Gastrocnemius medialis (tissue), 4 donors: ENCODE data around the gene TLE2. TPM values are rescaled to one million over a fixed set of nuclear protein-coding genes. Genes with fewer than 3 reads are reported as not detected.

ENCODE experiments used
- ATAC-seq, 2 donors: fragments of 150-250 bp; one replicate each; pipeline ENCODE4 v1.9.1; 2016
- DNase-seq, 2 donors: peaks; one replicate each; pipeline ENCODE4 v3.0.0-alpha.2; 2019
- H3K27ac ChIP-seq, 4 donors: fragments of 200-600 bp; sonication (generic); 1 replicate in 1 of 4; 2 replicates in 3 of 4; pipeline ENCODE4 v1.5.1; 2016 to 2018; ENCODE audit warnings: mild to moderate bottlenecking in 2 of 4, moderate library complexity in 1 of 4
- H3K27me3 ChIP-seq, 3 donors: fragments of 200-600 bp; sonication (generic) in 2 of 3; 1 replicate in 1 of 3; 2 replicates in 2 of 3; pipeline versions ENCODE4 v1.5.1 to v1.6.0; 2016 to 2019; ENCODE audit warnings: mild to moderate bottlenecking in 1 of 3, moderate library complexity in 1 of 3
- H3K36me3 ChIP-seq, 2 donors: fragments of 200-600 bp; sonication (generic) in 1 of 2; one replicate each; pipeline ENCODE4 v1.5.1; 2017 to 2018
- H3K4me1 ChIP-seq, 2 donors: fragments of 200-600 bp; sonication (generic) in 1 of 2; one replicate each; pipeline ENCODE4 v1.5.1; 2016 to 2017; ENCODE audit warnings: mild to moderate bottlenecking in 2 of 2
- H3K4me3 ChIP-seq, 4 donors: fragments of 200-600 bp; sonication (generic) in 3 of 4; 1 replicate in 1 of 4; 2 replicates in 3 of 4; pipeline ENCODE4 v1.5.1; 2016 to 2019; ENCODE audit warnings: mild to moderate bottlenecking in 2 of 4
- H3K9me3 ChIP-seq, 3 donors: fragments of 200-600 bp; sonication (generic) in 2 of 3; 1 replicate in 1 of 3; 2 replicates in 2 of 3; pipeline ENCODE4 v1.5.1; 2016 to 2019
- POLR2A ChIP-seq, 2 donors: fragments of 450-650 bp; IDR thresholded peaks; one replicate each; pipeline ENCODE4 v1.6.1; 2017; ENCODE audit warnings: antibody characterized with exemption in 2 of 2, mild to moderate bottlenecking in 2 of 2, moderate library complexity in 2 of 2
- in situ Hi-C, 4 donors: fragments of 200-750 bp; cut with MboI; loops; one replicate each; pipeline versions ENCODE4 v1.15.0 to v1.8.0; 2017; ENCODE audit warnings: low sequenced_read_pairs in 4 of 4
- intact Hi-C: fragments of 100-400 bp; cut with DNase I; formaldehyde crosslinking; loops from one replicate; pipeline ENCODE4 v1.15.1; 2023; ENCODE audit warnings: low total_unique reads
- total RNA-seq, 4 donors: library from RNA; depleted of rRNA; stranded (reverse); fragments of >200 nt; gene quantifications; one replicate each; pipeline versions ENCODE4 v1.1.0 to v1.2.3, GENCODE V29; 2016
- TF ChIP-seq, protein P1 (sequence below), 5 experiments: fragments of 450-650 bp in 3 of 5; fragments of 200-600 bp in 2 of 5; sonication (generic) in 2 of 5; IDR thresholded peaks in 4 of 5; conservative IDR thresholded peaks in 1 of 5; 1 replicate in 4 of 5; 2 replicates in 1 of 5; pipeline ENCODE4 v1.5.1; 2016 to 2019; ENCODE audit warnings: antibody characterized with exemption in 5 of 5, mild to moderate bottlenecking in 3 of 5, moderate library complexity in 3 of 5

TLE2 gene
- total RNA-seq = 10 to 100 TPM; 26.1 to 48.5 (median 45.2) TPM

GRCh38 chr19:3029065-3029923 is at the start of gene TLE2:
Gene TLE2, minus strand, starts transcription at chr19:3029280. Its CDS starts 376 bp downstream, at chr19:3028904.
- Histone ChIP-seq H3K9me3 (no peaks in the 10 kb centered on the region), H3K36me3 (no peaks in the 10 kb centered on the region), H3K4me3 (peak within 1 kb of the TSS; percentile 67 to 79 (median 69)), H3K4me1 (peaks cover 0 to 10% of the 10 kb centered on the region in 2 donors), H3K27ac (peak within 1 kb of the TSS; percentile 59 to 73 (median 66)), H3K27me3 (no peaks in the 10 kb centered on the region)
- intact Hi-C loops (loop anchor here (5.0 kb wide), 1 partner anchor 78 kb away; no protein-coding TSS in a partner anchor), in situ Hi-C loops (no loop called here)
- TF ChIP-seq POLR2A (IDR thresholded peaks at IDR 0.05) = no peak
- TF ChIP-seq, protein P1, sequence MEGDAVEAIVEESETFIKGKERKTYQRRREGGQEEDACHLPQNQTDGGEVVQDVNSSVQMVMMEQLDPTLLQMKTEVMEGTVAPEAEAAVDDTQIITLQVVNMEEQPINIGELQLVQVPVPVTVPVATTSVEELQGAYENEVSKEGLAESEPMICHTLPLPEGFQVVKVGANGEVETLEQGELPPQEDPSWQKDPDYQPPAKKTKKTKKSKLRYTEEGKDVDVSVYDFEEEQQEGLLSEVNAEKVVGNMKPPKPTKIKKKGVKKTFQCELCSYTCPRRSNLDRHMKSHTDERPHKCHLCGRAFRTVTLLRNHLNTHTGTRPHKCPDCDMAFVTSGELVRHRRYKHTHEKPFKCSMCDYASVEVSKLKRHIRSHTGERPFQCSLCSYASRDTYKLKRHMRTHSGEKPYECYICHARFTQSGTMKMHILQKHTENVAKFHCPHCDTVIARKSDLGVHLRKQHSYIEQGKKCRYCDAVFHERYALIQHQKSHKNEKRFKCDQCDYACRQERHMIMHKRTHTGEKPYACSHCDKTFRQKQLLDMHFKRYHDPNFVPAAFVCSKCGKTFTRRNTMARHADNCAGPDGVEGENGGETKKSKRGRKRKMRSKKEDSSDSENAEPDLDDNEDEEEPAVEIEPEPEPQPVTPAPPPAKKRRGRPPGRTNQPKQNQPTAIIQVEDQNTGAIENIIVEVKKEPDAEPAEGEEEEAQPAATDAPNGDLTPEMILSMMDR (IDR thresholded peaks at IDR 0.05 in 4 of 5, conservative IDR thresholded peaks at IDR 0.05 in 1 of 5) = no peak
- ATAC-seq (peak; percentile 52 to 73), DNase-seq (no peak)

- in situ Hi-C loops = loop anchor here in 1 of 4 donors (25.0 kb wide), 1 partner anchor 114 kb away; no protein-coding TSS in a partner anchor
- peaks cover 9 to 11% of the 10 kb centered on the region in 2 donors for H3K4me1 ChIP-seq
- DNase-seq (no peak), ATAC-seq (peak; percentile 55 to 61)
- no peaks in the 10 kb centered on the region for H3K9me3 ChIP-seq
- no peaks in the 10 kb centered on the region for H3K36me3 ChIP-seq
- TF ChIP-seq POLR2A (IDR thresholded peaks at IDR 0.05) = no peak
- TF ChIP-seq, protein P1 (IDR thresholded peaks at IDR 0.05 in 4 of 5, conservative IDR thresholded peaks at IDR 0.05 in 1 of 5) = peak; percentile 76 to 98 (median 96)
- no peaks in the 10 kb centered on the region for H3K27me3 ChIP-seq
- intact Hi-C loops = loop anchor here (2.0 to 5.0 kb wide), 2 partner anchors 29 to 51 kb away; no protein-coding TSS in a partner anchor
- peak overlapping the region in 3 of 4 donors; percentile 3 to 70 (median 69) for H3K27ac ChIP-seq
- peak overlapping the region in 2 of 4 donors; percentile 13 to 26 for H3K4me3 ChIP-seq
Measured at GRCh38 chr19:3075605-3076431, 46.7 kb upstream of the TLE2 start.

DNA sequence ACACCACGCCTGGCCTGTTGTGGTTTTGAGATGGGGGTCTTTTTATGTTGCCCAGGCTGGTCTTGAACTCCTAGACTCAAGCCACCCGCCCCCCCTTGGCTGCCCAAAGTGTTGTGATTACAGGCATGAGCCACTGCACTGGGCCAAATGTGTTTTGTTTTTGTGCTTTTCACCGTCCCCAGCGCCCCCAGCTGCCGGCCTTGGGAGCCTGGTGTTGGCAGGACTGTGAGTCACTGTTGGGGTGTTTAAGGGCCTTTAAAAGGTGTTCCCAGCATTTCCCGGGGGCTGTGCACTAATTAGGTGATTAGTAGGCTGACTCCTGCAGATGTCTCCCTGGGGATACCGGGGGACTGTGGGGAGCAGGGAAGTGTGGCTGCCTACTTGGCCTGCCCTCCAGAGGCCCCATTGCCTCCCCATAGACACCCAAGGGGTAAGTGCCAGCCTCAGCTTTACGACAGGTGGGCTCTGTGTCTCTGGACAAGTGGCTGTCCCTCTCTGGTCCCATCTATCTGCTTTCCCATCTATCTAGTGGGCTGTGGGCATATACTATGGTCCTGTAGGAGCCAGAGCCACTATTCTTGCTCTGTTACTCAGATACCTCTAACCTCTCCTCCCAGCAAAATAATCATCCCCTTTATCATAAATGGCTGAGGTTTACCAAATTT is 45.0 kb upstream of the TLE2 start:
- Histone ChIP-seq H3K4me1 (peaks cover 9 to 11% of the 10 kb centered on the region in 2 donors), H3K27ac (peak overlapping the region; percentile 69 to 75 (median 72)), H3K27me3 (no peaks in the 10 kb centered on the region), H3K9me3 (no peaks in the 10 kb centered on the region), H3K36me3 (no peaks in the 10 kb centered on the region), H3K4me3 (no peak overlapping the region)
- TF ChIP-seq, protein P1 (IDR thresholded peaks at IDR 0.05 in 4 of 5, conservative IDR thresholded peaks at IDR 0.05 in 1 of 5) = peak in 1 of 5 experiments; percentile 19
- no peak for TF ChIP-seq POLR2A (IDR thresholded peaks at IDR 0.05)
- no peak for ATAC-seq
- in situ Hi-C loops (loop anchor here in 1 of 4 donors (25.0 kb wide), 1 partner anchor 112 kb away; no protein-coding TSS in a partner anchor), intact Hi-C loops (loop anchor here (1.0 to 2.0 kb wide), 2 partner anchors 21 to 38 kb away; partner anchors contain the start of gene GNA11)
- DNase-seq = no peak

DNA sequence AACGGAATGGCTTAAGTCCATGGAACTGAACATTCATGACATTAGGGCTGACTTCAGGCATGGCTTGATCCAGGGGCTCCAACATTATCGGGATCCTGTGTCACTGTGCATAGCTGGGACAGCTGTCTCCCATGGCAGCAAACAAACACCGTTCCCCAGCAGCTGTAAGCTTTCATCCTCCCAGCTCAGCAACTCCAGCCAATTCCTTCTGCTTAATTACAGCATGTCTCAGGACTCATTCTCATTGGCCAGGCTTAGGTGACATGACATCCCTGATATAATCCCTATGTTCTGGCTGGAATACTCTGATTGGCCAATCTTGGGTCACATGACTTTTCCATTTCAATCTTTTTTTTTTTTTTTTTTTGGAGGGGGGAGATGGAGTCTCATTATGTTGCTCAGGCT is 44.1 kb upstream of the TLE2 start:
- peak; percentile 97 to 98 for ATAC-seq
- peak; percentile 66 to 81 for DNase-seq
- intact Hi-C loops (loop anchor here (1.0 to 2.0 kb wide), 2 partner anchors 22 to 37 kb away; partner anchors contain the start of gene GNA11), in situ Hi-C loops (loop anchor here in 1 of 4 donors (25.0 kb wide), 1 partner anchor 111 kb away; no protein-coding TSS in a partner anchor)
- no peaks in the 10 kb centered on the region for H3K9me3 ChIP-seq
- no peaks in the 10 kb centered on the region for H3K36me3 ChIP-seq
- H3K4me3 ChIP-seq = no peak overlapping the region
- no peak for TF ChIP-seq POLR2A (IDR thresholded peaks at IDR 0.05)
- TF ChIP-seq, protein P1 (IDR thresholded peaks at IDR 0.05 in 4 of 5, conservative IDR thresholded peaks at IDR 0.05 in 1 of 5) = no peak
- no peaks in the 10 kb centered on the region for H3K27me3 ChIP-seq
- peaks cover 9 to 11% of the 10 kb centered on the region in 2 donors for H3K4me1 ChIP-seq
- H3K27ac ChIP-seq = peak overlapping the region; percentile 69 to 75 (median 72)
